WTC11 (cell line): ENCODE results near the gene HOXB8. TPM values are rescaled to one million over a fixed set of nuclear protein-coding genes. Genes with fewer than 3 reads are reported as not detected.
A peak's percentile ranks its signal among the peaks of the same experiment; 100 is the strongest.

Experiments used
- ATAC-seq: fragments of 200-7000 bp; cut with Tn5 transposase; 2 replicates; pipeline ENCODE4 v1.10.0; 2021; ENCODE audit warnings: mild to moderate bottlenecking, moderate library complexity
- CTCF ChIA-PET: fragments of 300-600 bp; sonication (Branson Sonifier 250); formaldehyde crosslinking; loops from one replicate; lab custom pipeline; 2021; ENCODE audit warnings: antibody characterized with exemption; lab: Charles Lee
- POLR2A ChIA-PET: fragments of 350-600 bp; sonication (Branson Sonifier 250); formaldehyde crosslinking; loops from one replicate; lab custom pipeline; 2021; ENCODE audit warnings: antibody characterized with exemption; lab: Charles Lee
- DNase-seq: peaks from one replicate; pipeline ENCODE4 v3.0.0; 2021; ENCODE audit warnings: low spot score
- H3K27ac Mint-ChIP-seq: 2 replicates; pipeline ENCODE4 v1.8.0; 2021; ENCODE audit warnings: mixed read lengths
- H3K27me3 Mint-ChIP-seq: 2 replicates; pipeline ENCODE4 v1.8.0; 2021; ENCODE audit warnings: low read depth, mild to moderate bottlenecking, moderate library complexity, mixed read lengths
- H3K36me3 Mint-ChIP-seq: 2 replicates; pipeline ENCODE4 v1.8.0; 2021; ENCODE audit warnings: mixed read lengths
- H3K4me1 Mint-ChIP-seq: 2 replicates; pipeline ENCODE4 v1.8.0; 2022; ENCODE audit warnings: mixed read lengths
- H3K4me3 Mint-ChIP-seq: 2 replicates; pipeline ENCODE4 v1.8.0; 2021; ENCODE audit warnings: mild to moderate bottlenecking, moderate library complexity, mixed read lengths
- H3K9me3 Mint-ChIP-seq: 2 replicates; pipeline ENCODE4 v1.8.0; 2021; ENCODE audit warnings: mixed read lengths
- CBFB ChIP-seq: sonication (generic); formaldehyde crosslinking; IDR thresholded peaks from 2 replicates; pipeline ENCODE4 v1.8.1; 2022; ENCODE audit warnings: mild to moderate bottlenecking, low read depth, missing genetic modification reagents
- ETV6 ChIP-seq: sonication (generic); formaldehyde crosslinking; IDR thresholded peaks from 2 replicates; pipeline ENCODE4 v1.8.1; 2022; ENCODE audit warnings: mild to moderate bottlenecking, missing genetic modification reagents
- FOXJ3 ChIP-seq: sonication (generic); formaldehyde crosslinking; IDR thresholded peaks from 2 replicates; pipeline ENCODE4 v1.9.0; 2021; ENCODE audit warnings: missing genetic modification reagents, mild to moderate bottlenecking, borderline replicate concordance
- NR2C2 ChIP-seq: sonication (generic); formaldehyde crosslinking; IDR thresholded peaks from 2 replicates; pipeline ENCODE4 v1.8.0; 2022; ENCODE audit warnings: mild to moderate bottlenecking, missing genetic modification reagents
- ZBTB21 ChIP-seq: sonication (generic); formaldehyde crosslinking; IDR thresholded peaks from 2 replicates; pipeline ENCODE4 v1.8.1; 2023; ENCODE audit warnings: mild to moderate bottlenecking, missing genetic modification reagents, borderline replicate concordance
- ZNF121 ChIP-seq: sonication (generic); formaldehyde crosslinking; IDR thresholded peaks from 2 replicates; pipeline ENCODE4 v1.8.0; 2023; ENCODE audit warnings: missing genetic modification reagents
- ZNF317 ChIP-seq: sonication (generic); formaldehyde crosslinking; IDR thresholded peaks from 2 replicates; pipeline ENCODE4 v1.8.1; 2023; ENCODE audit warnings: low read depth, mild to moderate bottlenecking, moderate library complexity, missing genetic modification reagents, borderline replicate concordance
- ZNF396 ChIP-seq: fragments of 250-450 bp; sonication (Bioruptor Pico); IDR thresholded peaks from 2 replicates; pipeline ENCODE4 v1.8.0; 2021; ENCODE audit warnings: mild to moderate bottlenecking, moderate library complexity, borderline replicate concordance
- ZNF671 ChIP-seq: fragments of 250-450 bp; sonication (Bioruptor Pico); IDR thresholded peaks from 2 replicates; pipeline ENCODE4 v1.8.0; 2021; ENCODE audit warnings: mild to moderate bottlenecking
- total RNA-seq: library from RNA; stranded (reverse); gene quantifications from 3 replicates; pipeline ENCODE4 v1.2.3, GENCODE V29; 2021
- TF ChIP-seq, protein P1 (sequence below): fragments of 250-450 bp; sonication (Bioruptor Pico); IDR thresholded peaks from 2 replicates; pipeline ENCODE4 v1.9.0; 2021; ENCODE audit warnings: mild to moderate bottlenecking, borderline replicate concordance
- TF ChIP-seq, protein P2 (sequence below): fragments of 250-450 bp; sonication (Bioruptor Pico); IDR thresholded peaks from 2 replicates; pipeline ENCODE4 v1.9.0; 2021; ENCODE audit warnings: mild to moderate bottlenecking
- TF ChIP-seq, protein P3 (sequence below): sonication (generic); formaldehyde crosslinking; IDR thresholded peaks from 2 replicates; pipeline ENCODE4 v1.8.1; 2022; ENCODE audit warnings: low read depth, missing genetic modification reagents, borderline replicate concordance
- TF ChIP-seq, protein P4 (sequence below): sonication (generic); formaldehyde crosslinking; IDR thresholded peaks from 2 replicates; pipeline ENCODE4 v1.8.0; 2023; ENCODE audit warnings: missing genetic modification reagents, mild to moderate bottlenecking, borderline replicate concordance
- TF ChIP-seq, protein P5 (sequence below): fragments of 200-600 bp; IDR thresholded peaks from 2 replicates; pipeline ENCODE4 v1.8.0; 2022; ENCODE audit warnings: antibody characterized with exemption
- TF ChIP-seq, protein P6 (sequence below): fragments of 250-450 bp; sonication (Bioruptor Pico); IDR thresholded peaks from 2 replicates; pipeline ENCODE4 v1.9.0; 2021; ENCODE audit warnings: mild to moderate bottlenecking

The HOXB8 gene
- total RNA-seq, 1 experiment from 2014 or later, result not detected

DNA sequence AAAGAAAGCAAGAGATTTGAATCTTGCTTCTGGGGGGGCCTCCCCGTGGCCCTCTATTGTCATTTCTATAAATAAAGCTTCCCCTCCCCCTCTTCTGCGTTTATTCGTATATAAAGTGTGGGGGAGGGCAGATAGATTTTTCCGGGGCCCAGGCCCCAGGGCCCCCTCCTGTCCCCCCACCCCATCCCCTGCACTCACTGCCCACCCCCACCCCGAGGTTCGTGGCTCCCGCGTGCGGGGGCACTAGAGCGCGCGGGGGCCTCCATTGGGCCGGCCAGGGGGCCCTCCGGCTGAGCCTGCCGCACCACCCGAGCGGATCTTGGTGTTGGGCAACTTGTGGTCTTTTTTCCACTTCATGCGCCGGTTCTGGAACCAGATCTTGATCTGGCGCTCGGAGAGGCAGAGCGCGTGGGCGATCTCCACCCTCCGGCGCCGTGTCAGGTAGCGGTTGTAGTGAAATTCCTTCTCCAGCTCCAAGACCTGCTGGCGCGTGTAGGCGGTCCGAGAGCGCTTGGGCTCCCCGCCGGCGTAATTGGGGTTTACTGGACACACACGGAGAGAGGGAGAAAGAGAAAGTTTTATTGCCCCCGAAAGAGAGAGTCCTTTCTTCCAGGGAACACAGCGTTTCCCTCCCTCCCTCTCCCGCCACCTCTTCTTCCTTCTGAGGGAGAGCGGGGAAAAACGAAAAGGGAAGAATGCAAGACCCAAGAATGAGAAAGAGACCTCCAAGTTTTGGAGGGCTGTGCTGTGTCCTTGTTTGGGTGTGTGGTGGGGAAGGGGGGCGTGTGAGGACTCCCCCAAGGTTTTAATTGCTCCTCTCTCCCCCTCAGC lies 38.4 kb downstream of the HOXB8 start:
- ATAC-seq, result no peak
- DNase-seq, result no peak
- ChIA-PET CTCF (interaction anchor here (0.6 kb wide), 1 partner anchor 25 kb away, joined by 5 read pairs; no protein-coding TSS in a partner anchor), POLR2A (no interaction called here)
- Mint-ChIP-seq H3K27ac (no peak overlapping the region), H3K36me3 (no peaks in the 10 kb centered on the region), H3K4me1 (peaks cover 40% of the 10 kb centered on the region), H3K4me3 (peak overlapping the region; percentile 43), H3K9me3 (no peaks in the 10 kb centered on the region), H3K27me3 (peaks cover 38% of the 10 kb centered on the region; the same call in 1 of the 2 replicates)
- no peak for TF ChIP-seq FOXJ3 (CRISPR knock-in tag)

DNA sequence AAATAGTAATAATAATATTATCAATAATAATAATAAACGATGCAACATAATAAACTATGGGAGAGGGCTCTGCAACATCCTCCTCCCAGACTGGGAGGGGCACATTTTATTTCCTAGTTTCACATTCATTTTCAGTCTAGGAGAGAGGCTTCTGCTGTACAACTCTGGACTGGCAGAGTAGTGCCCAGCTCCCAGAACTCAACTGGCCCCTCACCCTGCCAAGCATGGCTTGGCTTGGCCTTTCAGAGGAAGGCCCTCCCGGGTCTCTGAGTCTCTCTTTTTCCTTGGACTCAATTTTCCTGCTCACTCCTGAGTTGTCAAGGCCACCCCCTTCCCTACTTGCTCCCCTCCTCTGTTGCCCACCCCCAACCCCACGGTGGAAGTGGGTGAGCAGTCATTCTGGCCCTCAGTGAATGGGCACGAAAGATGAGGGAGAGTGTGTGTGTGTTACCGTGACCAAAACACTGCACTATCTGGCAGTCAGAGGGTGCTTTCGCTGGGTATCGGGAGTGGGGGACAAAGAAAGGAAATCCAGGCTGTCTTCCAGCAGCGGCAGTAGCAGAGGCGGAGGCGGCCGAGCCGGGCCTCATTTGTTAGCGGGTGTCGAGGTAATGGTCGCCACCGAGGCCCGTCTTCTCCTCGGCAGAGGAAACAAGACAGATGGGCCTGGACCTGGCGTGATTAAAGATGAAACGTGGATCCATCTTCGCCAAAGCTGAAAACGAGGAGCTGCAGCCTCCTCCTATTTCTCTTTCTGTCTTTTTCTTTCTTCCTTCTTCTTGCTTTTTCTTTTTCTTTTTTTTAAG lies 39.2 kb downstream of the HOXB8 start:
- POLR2A ChIA-PET, result no interaction called here
- H3K36me3 Mint-ChIP-seq, result no peaks in the 10 kb centered on the region
- no peak overlapping the region for H3K4me3 Mint-ChIP-seq
- H3K27me3 Mint-ChIP-seq, result peaks cover 29% of the 10 kb centered on the region; the same call in 1 of the 2 replicates
- CTCF ChIA-PET, result no interaction called here
- TF ChIP-seq, protein P1, sequence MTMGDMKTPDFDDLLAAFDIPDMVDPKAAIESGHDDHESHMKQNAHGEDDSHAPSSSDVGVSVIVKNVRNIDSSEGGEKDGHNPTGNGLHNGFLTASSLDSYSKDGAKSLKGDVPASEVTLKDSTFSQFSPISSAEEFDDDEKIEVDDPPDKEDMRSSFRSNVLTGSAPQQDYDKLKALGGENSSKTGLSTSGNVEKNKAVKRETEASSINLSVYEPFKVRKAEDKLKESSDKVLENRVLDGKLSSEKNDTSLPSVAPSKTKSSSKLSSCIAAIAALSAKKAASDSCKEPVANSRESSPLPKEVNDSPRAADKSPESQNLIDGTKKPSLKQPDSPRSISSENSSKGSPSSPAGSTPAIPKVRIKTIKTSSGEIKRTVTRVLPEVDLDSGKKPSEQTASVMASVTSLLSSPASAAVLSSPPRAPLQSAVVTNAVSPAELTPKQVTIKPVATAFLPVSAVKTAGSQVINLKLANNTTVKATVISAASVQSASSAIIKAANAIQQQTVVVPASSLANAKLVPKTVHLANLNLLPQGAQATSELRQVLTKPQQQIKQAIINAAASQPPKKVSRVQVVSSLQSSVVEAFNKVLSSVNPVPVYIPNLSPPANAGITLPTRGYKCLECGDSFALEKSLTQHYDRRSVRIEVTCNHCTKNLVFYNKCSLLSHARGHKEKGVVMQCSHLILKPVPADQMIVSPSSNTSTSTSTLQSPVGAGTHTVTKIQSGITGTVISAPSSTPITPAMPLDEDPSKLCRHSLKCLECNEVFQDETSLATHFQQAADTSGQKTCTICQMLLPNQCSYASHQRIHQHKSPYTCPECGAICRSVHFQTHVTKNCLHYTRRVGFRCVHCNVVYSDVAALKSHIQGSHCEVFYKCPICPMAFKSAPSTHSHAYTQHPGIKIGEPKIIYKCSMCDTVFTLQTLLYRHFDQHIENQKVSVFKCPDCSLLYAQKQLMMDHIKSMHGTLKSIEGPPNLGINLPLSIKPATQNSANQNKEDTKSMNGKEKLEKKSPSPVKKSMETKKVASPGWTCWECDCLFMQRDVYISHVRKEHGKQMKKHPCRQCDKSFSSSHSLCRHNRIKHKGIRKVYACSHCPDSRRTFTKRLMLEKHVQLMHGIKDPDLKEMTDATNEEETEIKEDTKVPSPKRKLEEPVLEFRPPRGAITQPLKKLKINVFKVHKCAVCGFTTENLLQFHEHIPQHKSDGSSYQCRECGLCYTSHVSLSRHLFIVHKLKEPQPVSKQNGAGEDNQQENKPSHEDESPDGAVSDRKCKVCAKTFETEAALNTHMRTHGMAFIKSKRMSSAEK, result no peak
- no peak for TF ChIP-seq ETV6 (CRISPR knock-in tag)
- TF ChIP-seq ZNF396, result no peak
- TF ChIP-seq CBFB (CRISPR knock-in tag), result no peak
- no peak for TF ChIP-seq ZBTB21 (CRISPR knock-in tag)
- no peak for TF ChIP-seq ZNF317
- TF ChIP-seq ZNF671 (CRISPR knock-in tag), result no peak
- TF ChIP-seq NR2C2, result no peak
- TF ChIP-seq, protein P2, sequence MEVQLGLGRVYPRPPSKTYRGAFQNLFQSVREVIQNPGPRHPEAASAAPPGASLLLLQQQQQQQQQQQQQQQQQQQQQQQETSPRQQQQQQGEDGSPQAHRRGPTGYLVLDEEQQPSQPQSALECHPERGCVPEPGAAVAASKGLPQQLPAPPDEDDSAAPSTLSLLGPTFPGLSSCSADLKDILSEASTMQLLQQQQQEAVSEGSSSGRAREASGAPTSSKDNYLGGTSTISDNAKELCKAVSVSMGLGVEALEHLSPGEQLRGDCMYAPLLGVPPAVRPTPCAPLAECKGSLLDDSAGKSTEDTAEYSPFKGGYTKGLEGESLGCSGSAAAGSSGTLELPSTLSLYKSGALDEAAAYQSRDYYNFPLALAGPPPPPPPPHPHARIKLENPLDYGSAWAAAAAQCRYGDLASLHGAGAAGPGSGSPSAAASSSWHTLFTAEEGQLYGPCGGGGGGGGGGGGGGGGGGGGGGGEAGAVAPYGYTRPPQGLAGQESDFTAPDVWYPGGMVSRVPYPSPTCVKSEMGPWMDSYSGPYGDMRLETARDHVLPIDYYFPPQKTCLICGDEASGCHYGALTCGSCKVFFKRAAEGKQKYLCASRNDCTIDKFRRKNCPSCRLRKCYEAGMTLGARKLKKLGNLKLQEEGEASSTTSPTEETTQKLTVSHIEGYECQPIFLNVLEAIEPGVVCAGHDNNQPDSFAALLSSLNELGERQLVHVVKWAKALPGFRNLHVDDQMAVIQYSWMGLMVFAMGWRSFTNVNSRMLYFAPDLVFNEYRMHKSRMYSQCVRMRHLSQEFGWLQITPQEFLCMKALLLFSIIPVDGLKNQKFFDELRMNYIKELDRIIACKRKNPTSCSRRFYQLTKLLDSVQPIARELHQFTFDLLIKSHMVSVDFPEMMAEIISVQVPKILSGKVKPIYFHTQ, result no peak
- TF ChIP-seq ZNF121 (CRISPR knock-in tag), result no peak
- TF ChIP-seq, protein P3, sequence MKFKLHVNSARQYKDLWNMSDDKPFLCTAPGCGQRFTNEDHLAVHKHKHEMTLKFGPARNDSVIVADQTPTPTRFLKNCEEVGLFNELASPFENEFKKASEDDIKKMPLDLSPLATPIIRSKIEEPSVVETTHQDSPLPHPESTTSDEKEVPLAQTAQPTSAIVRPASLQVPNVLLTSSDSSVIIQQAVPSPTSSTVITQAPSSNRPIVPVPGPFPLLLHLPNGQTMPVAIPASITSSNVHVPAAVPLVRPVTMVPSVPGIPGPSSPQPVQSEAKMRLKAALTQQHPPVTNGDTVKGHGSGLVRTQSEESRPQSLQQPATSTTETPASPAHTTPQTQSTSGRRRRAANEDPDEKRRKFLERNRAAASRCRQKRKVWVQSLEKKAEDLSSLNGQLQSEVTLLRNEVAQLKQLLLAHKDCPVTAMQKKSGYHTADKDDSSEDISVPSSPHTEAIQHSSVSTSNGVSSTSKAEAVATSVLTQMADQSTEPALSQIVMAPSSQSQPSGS (CRISPR knock-in tag), result no peak
- TF ChIP-seq, protein P4, sequence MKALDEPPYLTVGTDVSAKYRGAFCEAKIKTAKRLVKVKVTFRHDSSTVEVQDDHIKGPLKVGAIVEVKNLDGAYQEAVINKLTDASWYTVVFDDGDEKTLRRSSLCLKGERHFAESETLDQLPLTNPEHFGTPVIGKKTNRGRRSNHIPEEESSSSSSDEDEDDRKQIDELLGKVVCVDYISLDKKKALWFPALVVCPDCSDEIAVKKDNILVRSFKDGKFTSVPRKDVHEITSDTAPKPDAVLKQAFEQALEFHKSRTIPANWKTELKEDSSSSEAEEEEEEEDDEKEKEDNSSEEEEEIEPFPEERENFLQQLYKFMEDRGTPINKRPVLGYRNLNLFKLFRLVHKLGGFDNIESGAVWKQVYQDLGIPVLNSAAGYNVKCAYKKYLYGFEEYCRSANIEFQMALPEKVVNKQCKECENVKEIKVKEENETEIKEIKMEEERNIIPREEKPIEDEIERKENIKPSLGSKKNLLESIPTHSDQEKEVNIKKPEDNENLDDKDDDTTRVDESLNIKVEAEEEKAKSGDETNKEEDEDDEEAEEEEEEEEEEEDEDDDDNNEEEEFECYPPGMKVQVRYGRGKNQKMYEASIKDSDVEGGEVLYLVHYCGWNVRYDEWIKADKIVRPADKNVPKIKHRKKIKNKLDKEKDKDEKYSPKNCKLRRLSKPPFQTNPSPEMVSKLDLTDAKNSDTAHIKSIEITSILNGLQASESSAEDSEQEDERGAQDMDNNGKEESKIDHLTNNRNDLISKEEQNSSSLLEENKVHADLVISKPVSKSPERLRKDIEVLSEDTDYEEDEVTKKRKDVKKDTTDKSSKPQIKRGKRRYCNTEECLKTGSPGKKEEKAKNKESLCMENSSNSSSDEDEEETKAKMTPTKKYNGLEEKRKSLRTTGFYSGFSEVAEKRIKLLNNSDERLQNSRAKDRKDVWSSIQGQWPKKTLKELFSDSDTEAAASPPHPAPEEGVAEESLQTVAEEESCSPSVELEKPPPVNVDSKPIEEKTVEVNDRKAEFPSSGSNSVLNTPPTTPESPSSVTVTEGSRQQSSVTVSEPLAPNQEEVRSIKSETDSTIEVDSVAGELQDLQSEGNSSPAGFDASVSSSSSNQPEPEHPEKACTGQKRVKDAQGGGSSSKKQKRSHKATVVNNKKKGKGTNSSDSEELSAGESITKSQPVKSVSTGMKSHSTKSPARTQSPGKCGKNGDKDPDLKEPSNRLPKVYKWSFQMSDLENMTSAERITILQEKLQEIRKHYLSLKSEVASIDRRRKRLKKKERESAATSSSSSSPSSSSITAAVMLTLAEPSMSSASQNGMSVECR (CRISPR knock-in tag), result no peak
- TF ChIP-seq, protein P5, sequence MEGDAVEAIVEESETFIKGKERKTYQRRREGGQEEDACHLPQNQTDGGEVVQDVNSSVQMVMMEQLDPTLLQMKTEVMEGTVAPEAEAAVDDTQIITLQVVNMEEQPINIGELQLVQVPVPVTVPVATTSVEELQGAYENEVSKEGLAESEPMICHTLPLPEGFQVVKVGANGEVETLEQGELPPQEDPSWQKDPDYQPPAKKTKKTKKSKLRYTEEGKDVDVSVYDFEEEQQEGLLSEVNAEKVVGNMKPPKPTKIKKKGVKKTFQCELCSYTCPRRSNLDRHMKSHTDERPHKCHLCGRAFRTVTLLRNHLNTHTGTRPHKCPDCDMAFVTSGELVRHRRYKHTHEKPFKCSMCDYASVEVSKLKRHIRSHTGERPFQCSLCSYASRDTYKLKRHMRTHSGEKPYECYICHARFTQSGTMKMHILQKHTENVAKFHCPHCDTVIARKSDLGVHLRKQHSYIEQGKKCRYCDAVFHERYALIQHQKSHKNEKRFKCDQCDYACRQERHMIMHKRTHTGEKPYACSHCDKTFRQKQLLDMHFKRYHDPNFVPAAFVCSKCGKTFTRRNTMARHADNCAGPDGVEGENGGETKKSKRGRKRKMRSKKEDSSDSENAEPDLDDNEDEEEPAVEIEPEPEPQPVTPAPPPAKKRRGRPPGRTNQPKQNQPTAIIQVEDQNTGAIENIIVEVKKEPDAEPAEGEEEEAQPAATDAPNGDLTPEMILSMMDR, result no peak
- TF ChIP-seq, protein P6, sequence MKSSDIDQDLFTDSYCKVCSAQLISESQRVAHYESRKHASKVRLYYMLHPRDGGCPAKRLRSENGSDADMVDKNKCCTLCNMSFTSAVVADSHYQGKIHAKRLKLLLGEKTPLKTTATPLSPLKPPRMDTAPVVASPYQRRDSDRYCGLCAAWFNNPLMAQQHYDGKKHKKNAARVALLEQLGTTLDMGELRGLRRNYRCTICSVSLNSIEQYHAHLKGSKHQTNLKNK (CRISPR knock-in tag), result no peak
- no peak overlapping the region for H3K27ac Mint-ChIP-seq
- ATAC-seq (no peak), DNase-seq (no peak)
- H3K4me1 Mint-ChIP-seq, result peaks cover 39% of the 10 kb centered on the region
- no peaks in the 10 kb centered on the region for H3K9me3 Mint-ChIP-seq
